ENCODE measurements around the gene OR52E8. TPM values are rescaled to one million over a fixed set of nuclear protein-coding genes. Genes with fewer than 3 reads are reported as not detected.

Gene OR52E8
- total and polyA plus RNA-seq, 3 donors from 2014 or later, result 3.0 to 4.6 TPM; not detected in 1

DNA sequence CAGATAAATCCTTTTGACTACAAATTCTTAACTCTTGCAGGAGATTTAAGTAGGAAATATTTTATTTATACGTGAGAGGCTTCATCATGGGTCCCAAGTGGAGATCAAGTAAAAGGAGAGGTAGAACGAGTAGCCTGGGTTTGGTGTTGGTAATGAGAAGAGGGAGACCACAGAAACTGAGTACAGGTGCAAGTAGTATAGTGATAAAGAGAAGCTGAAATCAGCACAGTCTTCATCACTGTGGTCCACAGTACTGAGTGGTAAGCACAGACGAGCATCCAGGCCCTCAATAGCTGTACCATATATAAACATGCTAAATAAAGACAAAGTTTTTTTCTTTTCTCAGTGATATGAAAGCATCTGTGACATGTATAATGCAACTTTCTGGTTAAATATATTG is 29.7 kb upstream of the OR52E8 start:
- Histone ChIP-seq H3K27ac (no peak overlapping the region), H3K36me3 (ENCODE audit: low read depth, missing control alignments) (no peaks in the 10 kb centered on the region), H3K4me1 (no peaks in the 10 kb centered on the region), H3K9me3 (no peaks in the 10 kb centered on the region), H3K4me3 (no peak overlapping the region), H3K27me3 (no peaks in the 10 kb centered on the region)
- no peak for DNase-seq
- TF ChIP-seq, protein P1, sequence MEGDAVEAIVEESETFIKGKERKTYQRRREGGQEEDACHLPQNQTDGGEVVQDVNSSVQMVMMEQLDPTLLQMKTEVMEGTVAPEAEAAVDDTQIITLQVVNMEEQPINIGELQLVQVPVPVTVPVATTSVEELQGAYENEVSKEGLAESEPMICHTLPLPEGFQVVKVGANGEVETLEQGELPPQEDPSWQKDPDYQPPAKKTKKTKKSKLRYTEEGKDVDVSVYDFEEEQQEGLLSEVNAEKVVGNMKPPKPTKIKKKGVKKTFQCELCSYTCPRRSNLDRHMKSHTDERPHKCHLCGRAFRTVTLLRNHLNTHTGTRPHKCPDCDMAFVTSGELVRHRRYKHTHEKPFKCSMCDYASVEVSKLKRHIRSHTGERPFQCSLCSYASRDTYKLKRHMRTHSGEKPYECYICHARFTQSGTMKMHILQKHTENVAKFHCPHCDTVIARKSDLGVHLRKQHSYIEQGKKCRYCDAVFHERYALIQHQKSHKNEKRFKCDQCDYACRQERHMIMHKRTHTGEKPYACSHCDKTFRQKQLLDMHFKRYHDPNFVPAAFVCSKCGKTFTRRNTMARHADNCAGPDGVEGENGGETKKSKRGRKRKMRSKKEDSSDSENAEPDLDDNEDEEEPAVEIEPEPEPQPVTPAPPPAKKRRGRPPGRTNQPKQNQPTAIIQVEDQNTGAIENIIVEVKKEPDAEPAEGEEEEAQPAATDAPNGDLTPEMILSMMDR (IDR thresholded peaks at IDR 0.05), result no peak
- no peak for TF ChIP-seq POLR2A (IDR thresholded peaks at IDR 0.05)
- WGBS, 2 donors, result 78% methylated on average over 3 of the region's 3 CpGs
- intact Hi-C loops (cut with DNase I; ENCODE audit: low total_unique reads), result no loop called here

DNA sequence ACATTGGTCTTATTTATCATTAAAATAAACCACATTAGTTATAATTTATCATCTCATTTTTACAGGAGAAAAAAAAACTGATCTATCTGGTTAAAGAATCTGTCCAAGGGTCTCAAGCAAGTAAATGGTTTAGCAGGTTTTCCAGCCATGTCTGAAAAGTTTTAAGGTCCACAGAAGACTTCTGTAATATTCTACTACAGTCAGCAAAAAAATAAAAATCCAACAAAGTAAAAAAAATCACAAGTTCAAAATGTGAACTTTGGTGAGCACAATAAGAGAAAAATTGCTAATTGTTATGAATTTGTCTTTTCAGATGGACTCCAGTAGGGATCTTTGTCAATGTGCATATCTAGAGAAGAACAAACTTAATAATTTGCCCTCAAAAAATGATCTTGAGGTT is 24.3 kb upstream of the OR52E8 start:
- Histone ChIP-seq H3K4me3 (no peak overlapping the region), H3K4me1 (no peaks in the 10 kb centered on the region), H3K9me3 (no peaks in the 10 kb centered on the region), H3K36me3 (ENCODE audit: low read depth, missing control alignments) (no peaks in the 10 kb centered on the region), H3K27me3 (no peaks in the 10 kb centered on the region), H3K27ac (no peak overlapping the region)
- intact Hi-C loops (cut with DNase I; ENCODE audit: low total_unique reads), result no loop called here
- TF ChIP-seq POLR2A (IDR thresholded peaks at IDR 0.05), result no peak
- TF ChIP-seq, protein P1 (IDR thresholded peaks at IDR 0.05), result no peak
- no peak for DNase-seq

DNA sequence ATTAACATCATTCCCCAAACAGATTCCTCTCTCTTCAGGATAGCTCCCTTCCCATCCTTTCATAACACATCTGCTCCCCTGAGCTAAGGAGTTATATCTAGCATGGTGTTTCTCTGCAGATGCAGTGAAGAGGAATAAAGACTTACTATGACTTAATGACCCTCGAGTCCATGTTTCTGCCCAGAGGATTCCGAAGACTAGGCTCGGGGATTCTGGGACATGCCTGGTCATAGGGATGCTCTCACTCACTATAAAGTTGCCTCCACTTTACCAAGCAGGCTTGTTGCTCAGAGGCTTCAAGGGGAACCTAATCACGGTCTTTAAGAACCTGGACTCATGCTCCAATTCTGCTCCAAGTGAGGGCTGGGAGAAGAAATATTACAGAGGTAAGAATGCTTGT is 22.8 kb upstream of the OR52E8 start, which contains the start of gene OR52E4:
Gene OR52E4, plus strand, starts transcription at position 301 of the 400 bp plus-strand sequence. CDS start 3,664 bp downstream, outside the sequence.
- DNase-seq, result no peak
- WGBS, 2 donors, result 88 to 89% methylated on average over 3 to 4 of the region's 4 CpGs
- TF ChIP-seq, protein P1 (IDR thresholded peaks at IDR 0.05), result no peak
- no peak for TF ChIP-seq POLR2A (IDR thresholded peaks at IDR 0.05)
- H3K27ac ChIP-seq, result no peak within 1 kb of the TSS
- H3K27me3 ChIP-seq, result no peaks in the 10 kb centered on the region
- intact Hi-C loops (cut with DNase I; ENCODE audit: low total_unique reads), result no loop called here
- no peaks in the 10 kb centered on the region for H3K4me1 ChIP-seq
- no peaks in the 10 kb centered on the region for H3K9me3 ChIP-seq
- no peaks in the 10 kb centered on the region for H3K36me3 ChIP-seq (ENCODE audit: low read depth, missing control alignments)
- no peak within 1 kb of the TSS for H3K4me3 ChIP-seq

DNA sequence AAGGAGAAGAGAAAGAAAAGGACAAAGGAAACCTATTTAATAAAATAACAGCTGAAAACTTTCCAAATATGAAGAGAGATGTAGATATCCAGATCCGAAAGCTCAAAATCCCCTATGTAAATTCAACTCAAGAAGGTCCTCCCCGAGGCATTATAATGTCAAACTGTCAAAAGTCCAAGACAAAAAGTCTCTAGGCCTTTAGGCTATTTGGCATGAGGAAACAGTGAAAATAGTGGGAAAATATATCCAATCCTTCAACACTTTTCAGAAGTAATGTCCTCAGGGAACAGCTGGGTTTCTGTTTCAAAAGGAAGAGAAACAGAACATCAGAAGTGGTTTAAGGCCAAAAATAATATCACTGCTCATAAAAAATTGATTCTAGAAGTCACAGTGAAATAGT is 21.1 kb upstream of the OR52E8 start:
- no peak overlapping the region for H3K27ac ChIP-seq

DNA sequence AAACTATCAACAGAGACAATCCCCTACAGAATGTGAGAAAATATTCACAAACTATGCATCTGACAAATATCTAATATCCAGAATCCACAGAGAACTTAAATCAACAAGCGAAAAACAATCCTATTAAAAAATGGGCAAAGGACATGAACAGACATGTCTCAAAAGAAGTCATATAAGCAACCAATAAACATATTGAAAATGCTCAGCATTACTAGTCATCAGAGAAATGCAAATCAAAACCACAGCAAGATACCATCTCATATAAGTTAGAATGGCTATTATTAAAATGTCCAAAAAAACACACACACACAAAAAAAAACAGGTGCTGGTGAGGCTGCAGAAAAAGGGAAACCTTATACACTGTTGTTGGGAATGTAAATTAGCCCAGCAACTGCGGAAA is 8.3 kb upstream of the OR52E8 start:
- no peak for DNase-seq
- H3K27me3 ChIP-seq, result no peaks in the 10 kb centered on the region
- no peak for TF ChIP-seq POLR2A (IDR thresholded peaks at IDR 0.05)
- TF ChIP-seq, protein P1 (IDR thresholded peaks at IDR 0.05), result no peak
- no peaks in the 10 kb centered on the region for H3K9me3 ChIP-seq
- no peaks in the 10 kb centered on the region for H3K36me3 ChIP-seq (ENCODE audit: low read depth, missing control alignments)
- 90 to 93% methylated on average over 2 of the region's 2 CpGs for WGBS, 2 donors
- no peak overlapping the region for H3K27ac ChIP-seq
- H3K4me1 ChIP-seq, result no peaks in the 10 kb centered on the region
- no peak overlapping the region for H3K4me3 ChIP-seq
- intact Hi-C loops (cut with DNase I; ENCODE audit: low total_unique reads), result no loop called here

More for the DNA sequence above, 21.1 kb upstream of the OR52E8 start:
- Histone ChIP-seq H3K4me3 (no peak overlapping the region), H3K36me3 (ENCODE audit: low read depth, missing control alignments) (no peaks in the 10 kb centered on the region), H3K27me3 (no peaks in the 10 kb centered on the region), H3K4me1 (no peaks in the 10 kb centered on the region), H3K9me3 (no peaks in the 10 kb centered on the region)
- TF ChIP-seq, protein P1 (IDR thresholded peaks at IDR 0.05), result no peak
- TF ChIP-seq POLR2A (IDR thresholded peaks at IDR 0.05), result no peak
- no peak for DNase-seq
- 79 to 81% methylated on average over 2 of the region's 2 CpGs for WGBS, 2 donors
- intact Hi-C loops (cut with DNase I; ENCODE audit: low total_unique reads), result no loop called here
